IPS-18c (cell line): ENCODE results near the gene BANK1.

Source experiments
- H3K4me3 ChIP-seq: 2 replicates; pipeline ENCODE4 v1.7.0; 2013; ENCODE audit warnings: low read depth, mild to moderate bottlenecking, low read length, moderate library complexity; ENCODE audit not compliant: insufficient read depth
- H3K9me3 ChIP-seq: one replicate; pipeline ENCODE4 v1.6.1; 2013; ENCODE audit warnings: mild to moderate bottlenecking, low read length, moderate library complexity; ENCODE audit not compliant: control insufficient read depth, insufficient read depth

Gene BANK1

GRCh38 chr4:101794806-101795205 lies 4.3 kb downstream of the BANK1 start:
- no peak overlapping the region for H3K4me3 ChIP-seq
- H3K9me3 ChIP-seq, result no peaks in the 10 kb centered on the region

GRCh38 chr4:101795704-101796103 lies 5.2 kb downstream of the BANK1 start:
- no peak overlapping the region for H3K4me3 ChIP-seq
- H3K9me3 ChIP-seq, result no peaks in the 10 kb centered on the region

GRCh38 chr4:101801958-101802357 lies 11.4 kb downstream of the BANK1 start:
- Histone ChIP-seq H3K9me3 (no peaks in the 10 kb centered on the region), H3K4me3 (no peak overlapping the region)

DNA sequence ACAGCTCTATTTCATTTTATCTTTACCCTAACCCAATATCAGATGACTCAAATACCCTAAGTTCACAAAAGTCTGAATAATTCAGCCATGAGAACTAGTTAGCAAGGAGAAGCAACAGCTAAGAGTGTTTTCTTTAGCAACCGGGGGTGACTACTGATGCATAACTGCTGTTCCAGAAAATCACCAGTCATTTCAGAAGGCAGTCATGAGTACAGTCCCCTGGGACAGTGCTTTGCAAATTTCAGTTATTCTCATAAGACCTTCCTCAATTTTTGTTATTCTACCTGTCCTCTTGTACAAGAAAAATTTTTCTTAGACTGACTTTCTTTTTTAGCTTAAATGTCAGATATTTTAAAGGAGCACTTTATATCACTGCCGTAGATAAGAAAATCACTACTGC lies 16.4 kb downstream of the BANK1 start:
- Histone ChIP-seq H3K9me3 (no peaks in the 10 kb centered on the region), H3K4me3 (no peak overlapping the region)

DNA sequence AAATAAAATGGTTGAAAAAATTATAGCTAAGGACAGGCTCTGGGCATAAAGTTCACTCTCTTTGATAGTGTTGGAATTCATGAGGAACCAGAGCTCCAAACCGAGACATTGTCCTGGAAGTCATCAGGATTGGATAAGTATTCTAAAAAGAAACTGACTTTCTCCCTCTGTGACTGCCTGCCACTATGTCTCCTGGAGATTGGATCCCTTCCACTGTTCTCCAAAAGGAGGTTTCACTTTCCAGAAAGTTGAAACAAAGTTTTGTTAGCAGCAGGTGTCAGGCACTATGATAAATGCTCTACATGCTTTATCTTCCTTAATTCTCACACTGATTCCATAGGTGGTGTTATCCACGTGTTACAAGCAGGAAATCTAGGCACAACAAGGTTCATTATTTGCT lies 16.8 kb downstream of the BANK1 start:
- Histone ChIP-seq H3K4me3 (no peak overlapping the region), H3K9me3 (no peaks in the 10 kb centered on the region)

DNA sequence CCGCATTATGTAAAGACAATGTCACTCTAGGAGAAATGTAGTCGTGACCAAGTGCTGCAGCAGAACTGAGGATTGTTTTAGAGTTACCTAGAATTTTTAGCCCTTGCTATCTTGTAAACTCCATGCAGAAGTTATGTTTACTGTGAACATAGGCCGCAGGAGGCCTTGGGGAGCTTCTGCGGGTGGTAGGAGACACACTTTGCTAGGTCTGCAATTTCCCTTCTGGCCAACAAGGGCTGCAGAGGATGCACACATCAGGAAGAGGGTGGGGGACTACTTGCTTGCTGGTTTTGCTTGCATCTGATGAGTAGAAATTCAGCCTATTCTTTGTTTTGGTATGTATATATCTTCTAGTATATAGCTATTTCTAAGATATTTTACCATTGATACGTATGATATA lies 23.1 kb downstream of the BANK1 start:
- no peak overlapping the region for H3K4me3 ChIP-seq

DNA sequence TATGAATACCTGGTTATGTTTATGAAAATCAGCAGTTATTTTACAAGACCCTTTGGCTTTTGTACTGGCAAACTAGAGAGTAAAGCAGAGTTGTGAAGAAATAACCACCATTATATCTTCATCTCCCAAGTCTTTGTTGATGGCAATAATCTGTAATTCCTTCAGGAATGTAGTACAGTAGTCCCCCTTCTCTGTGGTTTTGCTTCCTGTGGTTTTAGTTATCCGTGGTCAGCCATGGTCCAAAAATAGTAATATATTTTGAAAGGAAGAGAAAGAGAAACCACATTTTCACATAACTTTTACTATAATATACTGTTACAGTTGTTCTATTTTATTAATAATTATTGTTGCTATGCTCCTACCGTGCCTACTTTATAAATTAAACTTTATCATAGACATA lies 27.8 kb downstream of the BANK1 start:
- H3K9me3 ChIP-seq, result peaks cover 4% of the 10 kb centered on the region

More for the DNA sequence above, 23.1 kb downstream of the BANK1 start:
- no peaks in the 10 kb centered on the region for H3K9me3 ChIP-seq

GRCh38 chr4:101823864-101824263 lies 33.3 kb downstream of the BANK1 start:
- peaks cover 4% of the 10 kb centered on the region for H3K9me3 ChIP-seq

More for the DNA sequence above, 27.8 kb downstream of the BANK1 start:
- no peak overlapping the region for H3K4me3 ChIP-seq

GRCh38 chr4:101824500-101824899 lies 34.0 kb downstream of the BANK1 start:
- Histone ChIP-seq H3K9me3 (peaks cover 4% of the 10 kb centered on the region), H3K4me3 (no peak overlapping the region)

More at GRCh38 chr4:101823864-101824263, 33.3 kb downstream of the BANK1 start:
- no peak overlapping the region for H3K4me3 ChIP-seq

GRCh38 chr4:101825953-101826352 lies 35.4 kb downstream of the BANK1 start:
- H3K9me3 ChIP-seq, result no peaks in the 10 kb centered on the region
- no peak overlapping the region for H3K4me3 ChIP-seq

- H3K9me3 ChIP-seq, result no peaks in the 10 kb centered on the region
These were observed 41.3 kb downstream of the BANK1 start for GRCh38 chr4:101831816-101832215.

DNA sequence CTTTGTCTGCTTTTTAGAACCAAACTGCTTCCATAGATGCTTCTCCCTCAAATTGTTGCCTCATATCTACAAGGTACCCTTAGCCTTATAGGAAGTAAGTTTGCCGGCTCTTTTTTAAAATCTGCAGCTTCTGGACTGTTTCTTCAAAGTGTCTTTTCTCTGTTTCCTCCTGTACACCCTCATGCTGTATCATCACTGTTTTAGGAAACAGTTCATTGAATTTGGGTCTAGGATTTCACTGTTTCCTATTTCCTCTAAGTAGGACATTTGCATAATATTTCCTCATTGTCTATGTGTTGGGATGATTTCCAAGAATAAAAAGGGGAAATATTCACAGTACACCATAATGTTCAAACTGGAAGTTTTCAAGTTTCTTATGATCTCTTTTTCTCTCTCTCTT lies 43.0 kb downstream of the BANK1 start:
- H3K9me3 ChIP-seq, result no peaks in the 10 kb centered on the region
- no peak overlapping the region for H3K4me3 ChIP-seq

More at GRCh38 chr4:101831816-101832215, 41.3 kb downstream of the BANK1 start:
- H3K4me3 ChIP-seq, result no peak overlapping the region

DNA sequence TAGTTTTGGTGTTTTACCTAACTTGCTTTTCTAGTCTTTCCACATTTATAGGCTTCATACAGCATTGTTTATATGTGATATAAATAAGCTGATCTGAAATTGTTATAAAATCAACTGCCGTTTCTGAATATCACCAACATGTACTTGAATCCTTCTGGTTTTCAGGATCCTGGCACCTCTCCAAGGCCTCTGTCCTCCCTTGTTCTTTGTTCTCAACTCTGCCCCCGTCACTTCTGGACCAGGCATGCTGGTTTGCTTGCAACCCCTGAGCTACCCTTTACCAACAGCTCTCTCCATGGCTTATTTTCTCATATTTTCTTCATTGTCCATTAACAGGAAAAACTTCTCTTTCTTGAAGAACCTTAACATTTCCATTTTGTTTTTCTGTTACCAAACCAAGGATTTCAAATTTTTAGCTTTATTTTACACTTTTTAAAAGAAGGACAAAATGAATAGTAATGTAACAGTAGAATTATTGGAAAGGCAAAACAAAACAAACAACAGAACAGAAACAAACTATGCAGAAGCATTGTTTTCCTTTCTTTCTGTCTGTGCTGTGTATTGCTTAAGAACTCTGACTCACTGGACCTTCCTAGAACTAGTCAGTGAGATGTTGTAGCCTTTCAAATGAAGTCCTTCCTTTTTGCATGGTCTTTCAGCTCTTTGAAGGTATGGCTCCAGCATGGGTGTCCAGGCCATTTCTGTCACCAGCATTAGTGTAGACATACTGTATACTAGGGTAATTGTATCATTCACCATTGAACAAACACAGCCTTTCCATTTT lies 44.8 kb downstream of the BANK1 start:
- Histone ChIP-seq H3K9me3 (no peaks in the 10 kb centered on the region), H3K4me3 (no peak overlapping the region)

DNA sequence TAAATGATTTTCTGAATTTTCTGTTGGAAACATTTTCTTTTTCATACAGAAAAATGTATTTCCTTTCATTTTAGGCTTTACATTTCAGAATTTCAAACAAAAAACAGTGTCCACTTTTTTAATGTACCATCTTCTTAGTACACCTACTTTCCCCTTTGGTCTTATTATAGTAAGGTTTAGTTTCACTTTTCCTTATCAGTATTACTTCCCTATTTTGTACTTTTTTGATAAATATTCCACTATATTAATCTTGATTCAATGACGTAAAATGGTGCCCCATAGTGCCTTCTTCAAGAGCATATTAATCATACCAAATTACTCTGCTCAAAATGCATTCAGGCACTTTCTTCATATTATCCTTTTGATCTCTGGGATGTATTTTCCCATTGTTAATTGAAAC lies 52.5 kb downstream of the BANK1 start:
- no peak overlapping the region for H3K4me3 ChIP-seq
- no peaks in the 10 kb centered on the region for H3K9me3 ChIP-seq

- no peaks in the 10 kb centered on the region for H3K9me3 ChIP-seq
- no peak overlapping the region for H3K4me3 ChIP-seq
These were observed 56.0 kb downstream of the BANK1 start for GRCh38 chr4:101846550-101846949.

DNA sequence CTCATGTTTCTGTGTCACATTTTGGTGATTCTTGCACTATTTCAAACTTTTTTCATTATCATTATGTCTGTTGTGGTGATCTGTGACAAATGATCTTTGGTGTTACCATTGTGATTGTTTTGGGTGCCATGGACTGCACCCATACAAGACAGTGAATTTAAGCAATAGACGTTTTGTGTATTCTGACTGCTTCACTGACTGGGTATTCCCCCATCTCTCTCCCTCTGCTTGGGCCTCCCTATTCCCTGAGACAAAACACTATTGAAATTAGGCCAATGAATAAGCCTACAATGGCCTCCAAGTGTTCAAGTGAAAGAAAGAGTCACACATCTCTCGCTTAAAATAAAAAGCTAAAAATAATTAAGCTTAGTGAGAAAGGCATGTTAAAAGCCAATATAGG lies 60.2 kb downstream of the BANK1 start:
- no peaks in the 10 kb centered on the region for H3K9me3 ChIP-seq

GRCh38 chr4:101851672-101852071 lies 61.1 kb downstream of the BANK1 start:
- Histone ChIP-seq H3K9me3 (no peaks in the 10 kb centered on the region), H3K4me3 (no peak overlapping the region)

More for the DNA sequence above, 60.2 kb downstream of the BANK1 start:
- no peak overlapping the region for H3K4me3 ChIP-seq

- Histone ChIP-seq H3K9me3 (no peaks in the 10 kb centered on the region), H3K4me3 (no peak overlapping the region)
These were observed 62.5 kb downstream of the BANK1 start for GRCh38 chr4:101853028-101853427.

DNA sequence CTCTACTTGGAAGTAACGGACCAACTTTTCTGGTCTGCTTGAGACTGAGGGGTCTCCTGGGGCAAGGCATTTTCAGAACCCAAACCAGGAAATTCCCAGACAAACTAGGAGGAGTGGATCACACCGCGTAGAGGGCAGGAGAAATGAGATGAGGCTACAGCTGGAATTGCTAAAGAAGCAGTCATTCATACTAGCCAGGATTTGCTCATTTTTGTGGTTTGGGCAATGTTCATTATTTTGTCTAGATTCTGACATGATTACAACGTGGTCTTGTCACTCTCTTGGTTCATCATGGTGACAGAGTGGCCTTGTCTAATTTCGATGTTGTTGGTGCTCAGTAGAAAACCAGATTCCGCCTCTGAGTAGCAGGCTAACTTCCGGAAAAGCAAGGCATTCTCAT lies 63.2 kb downstream of the BANK1 start:
- H3K9me3 ChIP-seq, result no peaks in the 10 kb centered on the region
- no peak overlapping the region for H3K4me3 ChIP-seq
